Kasumi-1 (cell line): ENCODE results near the gene MTHFSD.

ENCODE experiments used
- DNase-seq, 2 experiments: peaks; one replicate each; lab custom pipeline; 2025; lab: John Stamatoyannopoulos, UW

Gene MTHFSD

DNA sequence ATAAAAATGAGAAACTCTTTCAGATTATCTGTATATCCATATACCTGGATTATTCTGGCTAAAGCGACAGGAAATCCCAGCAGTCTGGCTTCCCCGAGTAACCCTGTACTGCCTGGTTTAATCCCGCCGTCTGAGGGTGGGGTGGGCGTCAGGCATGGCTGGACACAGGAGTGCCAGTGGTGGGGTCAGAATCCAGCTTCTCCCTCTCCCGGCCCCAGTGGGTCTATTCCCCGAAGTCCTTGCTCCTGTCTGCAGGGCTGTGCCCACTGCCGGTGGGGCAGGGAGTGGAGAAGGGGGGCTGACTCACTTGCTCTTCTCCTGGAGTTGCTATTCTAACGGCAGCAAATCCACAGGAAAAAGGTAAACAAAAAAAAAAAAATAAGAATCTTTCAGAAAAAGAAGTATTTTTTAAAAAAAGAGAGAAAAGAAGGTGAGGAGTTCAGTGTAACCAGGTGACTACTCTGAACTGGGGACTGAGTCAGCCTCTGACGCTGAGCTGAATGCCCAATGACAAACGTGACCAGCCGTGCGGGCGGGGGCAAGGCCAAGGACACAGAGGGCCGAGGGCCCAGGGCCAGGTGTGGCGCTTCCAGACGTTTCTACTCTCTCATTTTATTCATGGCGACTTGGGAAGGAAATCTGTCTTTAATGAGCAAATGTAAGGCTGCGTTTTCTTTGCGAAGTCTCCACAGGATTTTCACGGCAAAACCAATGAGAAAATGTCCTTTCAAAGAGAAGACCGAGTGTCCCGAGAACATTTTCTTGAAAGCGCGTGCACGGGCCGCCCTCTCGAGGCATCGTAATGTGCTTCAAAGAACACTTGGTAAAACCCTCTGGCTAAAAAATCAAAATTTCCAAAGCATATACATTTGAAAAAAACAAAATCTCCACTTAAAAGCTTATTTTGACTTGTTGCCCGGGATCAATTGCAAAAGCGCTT, 24.5 kb downstream of the MTHFSD start:
- no peak for DNase-seq

DNA sequence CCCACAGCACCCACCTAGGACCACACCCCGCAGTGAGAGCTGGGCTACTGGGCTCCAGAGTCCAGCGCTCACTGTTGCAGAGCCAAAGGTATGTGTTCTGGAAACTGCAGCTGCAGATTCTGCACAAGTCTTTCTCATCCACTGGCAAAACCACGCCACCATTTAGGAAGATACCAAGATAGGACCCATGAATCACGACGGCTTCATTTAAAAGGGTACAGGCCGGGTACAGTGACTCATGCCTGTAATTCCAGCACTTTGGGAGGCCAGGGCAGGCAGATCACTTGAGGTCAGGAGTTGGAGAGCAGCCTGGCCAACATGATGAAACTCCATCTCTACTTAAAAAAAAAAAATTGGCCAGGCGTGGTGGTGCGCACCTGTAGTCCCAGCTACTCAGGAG, 25.9 kb downstream of the MTHFSD start:
- no peak for DNase-seq

DNA sequence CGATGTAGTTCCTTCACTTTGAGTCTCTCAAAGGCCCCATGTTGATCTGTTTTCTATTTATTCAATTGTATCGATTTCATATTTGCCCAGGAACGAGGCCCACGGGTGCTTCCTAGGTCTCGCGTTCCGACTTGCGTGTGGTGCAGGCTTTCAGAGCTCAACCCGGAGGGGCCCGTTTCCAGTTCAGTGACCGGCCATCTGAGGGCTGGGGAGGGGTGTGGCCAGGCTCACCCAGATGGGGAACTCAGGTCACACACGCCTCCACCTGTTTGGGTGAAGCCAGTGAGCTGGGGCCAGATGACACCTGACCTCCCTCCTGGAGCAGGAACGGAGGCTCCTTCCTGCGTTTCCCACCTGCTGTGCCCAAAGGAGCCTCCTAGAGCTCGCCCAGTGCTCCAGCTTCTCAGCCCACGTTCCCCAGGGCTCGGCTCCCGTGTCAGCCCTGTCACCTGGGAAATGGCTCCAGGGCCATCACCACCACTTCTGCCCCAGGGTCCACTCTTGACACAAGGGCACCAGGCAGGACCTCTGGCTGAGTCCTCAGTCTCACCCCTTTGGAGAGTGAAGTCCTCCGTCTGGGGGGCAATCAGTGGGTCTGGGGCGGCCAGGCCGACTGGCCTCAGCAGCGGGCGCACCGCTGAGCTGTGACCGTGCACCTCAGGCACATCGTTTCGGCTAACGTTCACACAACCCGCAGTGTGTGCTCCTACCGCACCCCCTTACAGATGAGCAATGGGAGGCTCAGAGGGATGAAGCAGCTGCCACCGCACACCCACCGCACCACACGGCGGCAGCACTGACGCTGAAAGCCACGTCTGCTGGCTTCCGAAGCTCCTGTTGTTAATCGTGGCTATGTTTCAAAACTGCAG, 26.7 kb downstream of the MTHFSD start:
- no peak for DNase-seq

DNA sequence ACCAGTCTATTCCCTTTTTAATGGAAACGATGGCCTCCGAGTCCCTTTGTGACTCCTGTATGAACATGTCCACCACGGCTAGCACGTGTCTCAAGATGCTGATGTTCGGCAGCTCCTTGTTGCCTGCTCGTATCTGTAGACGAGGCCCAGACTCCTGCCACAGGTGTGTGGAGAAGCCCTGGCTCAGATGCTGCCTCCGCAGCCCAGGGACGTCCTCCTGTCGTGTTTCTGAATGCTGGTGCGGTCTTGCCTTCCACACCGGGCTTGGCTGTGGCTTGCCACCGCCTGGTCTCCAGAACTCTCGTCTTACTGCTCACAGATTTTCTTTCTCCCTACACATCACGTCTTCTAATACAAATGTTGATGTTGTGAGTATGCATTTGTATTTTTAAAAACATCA, 27.7 kb downstream of the MTHFSD start:
- no peak for DNase-seq

DNA sequence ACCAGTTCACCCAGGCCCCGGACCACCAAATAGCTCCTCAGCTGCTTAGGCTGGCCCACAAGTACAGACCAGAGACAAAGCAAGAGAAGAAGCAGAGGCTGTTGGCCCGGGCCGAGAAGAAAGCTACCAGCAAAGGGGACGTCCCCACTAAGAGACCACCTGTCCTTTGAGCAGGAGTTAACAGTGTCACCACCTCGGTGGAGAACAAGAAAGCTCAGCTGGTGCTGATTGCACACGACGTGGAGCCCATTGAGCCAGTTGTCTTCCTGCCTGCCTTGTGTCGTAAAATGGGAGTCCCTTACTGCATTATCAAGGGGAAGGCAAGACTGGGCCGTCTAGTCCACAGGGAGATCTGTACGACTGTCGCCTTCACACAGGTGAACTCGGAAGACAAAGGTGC, 29.3 kb downstream of the MTHFSD start:
- no peak for DNase-seq

- no peak for DNase-seq
Observed at GRCh38 chr16:86524029-86524428, 31.0 kb downstream of the MTHFSD start.

DNA sequence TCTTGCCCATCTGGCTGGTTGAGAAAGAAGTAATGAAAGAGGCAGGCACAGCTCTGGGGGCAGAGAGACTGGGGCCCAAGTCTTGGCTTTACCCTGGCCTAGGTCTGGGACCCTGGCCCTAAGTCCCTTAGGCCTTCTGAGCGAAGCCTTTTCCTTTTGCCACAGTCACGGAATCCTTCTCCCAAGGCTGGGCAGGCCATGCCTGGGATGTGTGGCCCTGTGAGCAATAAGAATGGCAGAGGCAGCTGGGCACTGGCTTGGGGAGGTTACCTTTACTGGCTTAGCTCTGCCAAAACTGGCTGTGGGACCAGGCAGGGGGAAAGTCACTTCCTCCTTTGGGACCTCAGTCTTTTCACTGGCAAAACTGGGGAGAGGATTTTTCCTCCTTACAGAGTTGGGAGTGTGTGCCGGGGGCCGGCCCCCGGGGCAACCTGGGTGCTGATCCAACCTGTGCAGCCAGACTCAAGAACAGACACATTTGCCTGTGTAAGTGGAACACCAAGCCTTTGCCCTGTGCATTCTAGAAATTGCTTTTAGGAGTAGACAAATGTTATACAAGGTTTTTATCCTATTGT, 31.8 kb downstream of the MTHFSD start:
- DNase-seq: no peak

DNA sequence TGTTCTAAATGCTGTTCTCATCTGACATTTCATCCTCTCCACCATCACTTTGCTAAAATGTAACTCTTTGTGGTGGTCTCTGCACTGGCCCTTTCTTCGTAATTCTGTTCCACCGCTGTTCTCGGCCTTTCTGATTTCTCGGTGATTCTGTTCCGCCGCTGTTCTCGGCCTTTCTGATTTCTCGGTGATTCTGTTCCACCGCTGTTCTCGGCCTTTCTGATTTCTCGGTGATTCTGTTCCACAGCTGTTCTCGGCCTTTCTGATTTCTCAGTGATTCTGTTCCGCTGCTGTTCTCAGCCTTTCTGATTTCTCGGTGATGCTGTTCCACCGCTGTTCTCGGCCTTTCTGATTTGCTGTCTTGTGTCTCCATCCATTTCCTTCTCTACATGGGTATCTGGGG, 32.4 kb downstream of the MTHFSD start:
- DNase-seq: no peak

DNA sequence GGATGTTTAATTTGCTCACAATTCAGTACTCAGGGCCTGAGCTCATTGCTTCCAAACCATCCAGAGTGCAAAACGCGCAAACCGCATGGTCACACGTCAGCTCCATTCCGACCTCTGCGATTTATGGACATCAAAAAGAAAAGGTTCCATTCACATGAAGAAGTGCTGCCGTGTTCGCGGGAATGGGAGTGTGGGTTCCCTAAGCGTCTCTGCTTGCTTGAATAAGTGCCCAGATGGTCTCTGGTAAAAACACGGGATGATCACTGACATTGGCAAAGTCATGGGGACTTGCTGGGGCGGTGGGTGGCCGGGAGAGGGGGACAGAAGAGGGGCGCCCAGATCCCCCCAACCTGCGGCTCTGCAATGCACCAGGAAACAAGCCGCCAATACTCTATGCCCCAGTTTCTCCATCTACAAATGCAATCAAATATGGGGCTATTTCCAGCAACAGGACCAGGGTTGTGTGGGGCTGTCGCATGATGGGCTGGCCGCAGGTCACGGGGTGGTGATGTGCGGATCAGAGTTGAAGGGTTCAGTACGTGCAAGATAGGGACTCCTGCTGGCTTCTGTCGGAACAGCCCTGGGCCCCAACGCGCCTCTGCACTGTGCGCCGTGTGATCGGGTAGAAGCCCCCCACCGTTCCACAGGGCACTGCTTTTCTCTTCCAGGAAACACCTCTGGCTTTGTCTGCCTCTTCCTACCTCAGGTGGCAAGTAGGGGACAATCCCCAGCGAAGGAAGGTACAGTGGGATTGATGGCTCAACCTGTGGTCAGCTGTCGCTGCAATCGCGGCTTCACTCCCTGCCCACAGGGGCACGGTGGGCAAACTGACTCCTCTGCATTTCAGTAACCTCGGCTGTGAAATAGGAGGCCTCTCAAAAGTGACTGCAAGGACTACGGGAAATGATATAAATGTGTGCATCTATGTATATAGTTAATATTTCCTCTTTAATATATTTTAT, 33.5 kb downstream of the MTHFSD start:
- no peak for DNase-seq

DNA sequence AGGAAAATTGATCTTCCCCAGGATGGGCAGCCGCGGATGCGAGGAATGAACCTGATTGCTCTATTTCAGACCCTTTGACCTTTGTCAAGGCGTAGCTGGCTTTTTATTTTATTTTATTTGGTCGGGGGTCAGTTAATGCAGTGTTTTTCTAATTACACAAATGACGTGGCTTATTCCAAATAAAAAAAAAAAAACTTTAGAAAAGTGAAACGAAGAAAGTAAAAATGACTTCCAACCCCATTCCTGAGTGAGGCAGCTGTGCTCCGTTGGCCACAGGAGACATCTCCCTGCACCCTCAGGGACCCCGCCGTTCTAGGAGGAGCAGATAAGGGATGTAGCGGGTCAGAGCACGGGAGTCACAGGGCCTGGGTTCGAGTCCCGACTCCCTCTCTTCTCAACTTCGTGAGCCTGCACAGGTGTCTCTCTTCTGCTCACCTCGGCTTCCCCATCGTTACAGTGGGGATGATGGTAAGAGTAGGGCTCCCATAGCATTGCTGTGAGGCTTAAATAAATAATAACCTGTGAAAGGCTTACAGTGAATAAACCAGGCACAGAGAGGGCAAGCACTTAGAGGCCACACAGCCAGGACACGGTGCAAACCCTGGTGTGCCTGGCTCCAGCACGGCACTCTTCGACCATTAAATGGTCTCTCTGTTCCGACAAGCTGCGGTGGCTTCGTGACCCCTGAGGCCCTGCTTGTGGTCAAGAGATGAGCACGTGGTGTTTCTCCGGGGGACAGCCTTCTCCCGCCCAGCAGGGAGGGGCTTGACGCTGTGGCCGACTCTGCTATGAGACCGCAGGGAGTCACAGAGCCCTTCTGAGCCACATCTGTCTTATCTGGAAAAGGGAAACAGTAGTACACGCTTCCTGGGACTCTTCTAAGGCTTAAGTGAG, 34.5 kb downstream of the MTHFSD start:
- DNase-seq: peak in 1 of 2 experiments; percentile 4

GRCh38 chr16:86519649-86520316, 35.3 kb downstream of the MTHFSD start:
- DNase-seq: peak; percentile 34 to 57

- no peak for DNase-seq
Observed at GRCh38 chr16:86519007-86519648, 35.9 kb downstream of the MTHFSD start.

GRCh38 chr16:86517652-86518258, 37.3 kb downstream of the MTHFSD start:
- DNase-seq: peak; percentile 37 to 39

GRCh38 chr16:86517033-86517432, 38.0 kb downstream of the MTHFSD start:
- no peak for DNase-seq

GRCh38 chr16:86516623-86517003, 38.4 kb downstream of the MTHFSD start:
- DNase-seq: no peak

GRCh38 chr16:86515777-86516622, 39.0 kb downstream of the MTHFSD start:
- no peak for DNase-seq

DNA sequence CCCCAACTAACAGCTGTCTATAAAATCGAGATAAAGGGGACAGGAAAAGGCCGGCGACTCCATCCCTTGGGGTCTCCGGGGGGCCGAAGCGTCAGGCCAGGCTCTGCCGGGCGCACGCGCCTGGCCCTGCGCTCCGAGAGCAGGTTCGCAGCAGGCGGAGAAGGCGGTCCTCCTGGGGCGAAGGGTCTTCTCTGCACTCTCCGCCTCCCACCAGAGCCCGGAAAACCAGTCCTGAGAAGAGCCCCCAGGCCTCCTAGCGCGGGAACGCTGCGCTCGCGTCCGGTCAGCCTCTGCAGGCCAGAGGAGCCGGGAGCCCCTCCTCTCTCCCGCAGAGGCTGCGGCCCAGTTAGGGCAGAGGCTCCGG, 39.6 kb downstream of the MTHFSD start:
- no peak for DNase-seq
